AG04450 (cell line): ENCODE data around the gene SCUBE1. TPM values are rescaled to one million over a fixed set of nuclear protein-coding genes. Genes with fewer than 3 reads are reported as not detected.

Experiments used
- CTCF ChIA-PET: fragments of 300-600, 350-600 bp; formaldehyde crosslinking; extraction: SDS; loops from one replicate; lab custom pipeline; 2022; ENCODE audit warnings: antibody characterized with exemption, inconsistent platforms; lab: Charles Lee
- POLR2A ChIA-PET: fragments of 350-600 bp; formaldehyde crosslinking; extraction: SDS; loops from one replicate; lab custom pipeline; 2021; ENCODE audit warnings: antibody characterized with exemption, inconsistent platforms; lab: Yijun Ruan, JAX
- DNase-seq: peaks from one replicate; pipeline ENCODE4 v3.0.0-alpha.2; 2011; ENCODE audit warnings: low read depth, low spot score
- H3K27ac ChIP-seq: one replicate; pipeline ENCODE4 v1.5.1; 2012; ENCODE audit warnings: low read depth, low read length, control low read depth
- H3K27me3 ChIP-seq: one replicate; pipeline ENCODE4 v1.6.0; 2012; ENCODE audit warnings: low read length; ENCODE audit not compliant: control insufficient read depth, insufficient read depth
- H3K4me3 ChIP-seq: 2 replicates; pipeline ENCODE4 v1.5.1; 2011; ENCODE audit warnings: mild to moderate bottlenecking, low read depth, low read length, control low read depth
- H3K9me3 ChIP-seq: 2 replicates; pipeline ENCODE4 v1.5.1; 2012; ENCODE audit warnings: low read length; ENCODE audit not compliant: control insufficient read depth, insufficient read depth
- polyA plus RNA-seq: library from polyadenylated mRNA; depleted of rRNA; stranded (reverse); fragments of >200 nt; gene quantifications from 2 replicates; pipeline ENCODE4 v1.2.3, GENCODE V29; 2011
- TF ChIP-seq, protein P1 (sequence below): IDR thresholded peaks from 2 replicates; pipeline ENCODE4 v1.5.1; 2011; ENCODE audit warnings: low read depth, low read length, control low read depth, inconsistent platforms

Gene SCUBE1
- polyA plus RNA-seq, 1 experiment: not detected

- no peak overlapping the region for H3K4me3 ChIP-seq
- no peak for DNase-seq
- H3K27ac ChIP-seq: no peak overlapping the region
- ChIA-PET CTCF (interaction anchor here (0.6 to 1.4 kb wide), 2 partner anchors 69 to 228 kb away, joined by 3 to 7 read pairs; no protein-coding TSS in a partner anchor), POLR2A (no interaction called here)
- H3K27me3 ChIP-seq: peaks cover 5% of the 10 kb centered on the region
- TF ChIP-seq, protein P1, sequence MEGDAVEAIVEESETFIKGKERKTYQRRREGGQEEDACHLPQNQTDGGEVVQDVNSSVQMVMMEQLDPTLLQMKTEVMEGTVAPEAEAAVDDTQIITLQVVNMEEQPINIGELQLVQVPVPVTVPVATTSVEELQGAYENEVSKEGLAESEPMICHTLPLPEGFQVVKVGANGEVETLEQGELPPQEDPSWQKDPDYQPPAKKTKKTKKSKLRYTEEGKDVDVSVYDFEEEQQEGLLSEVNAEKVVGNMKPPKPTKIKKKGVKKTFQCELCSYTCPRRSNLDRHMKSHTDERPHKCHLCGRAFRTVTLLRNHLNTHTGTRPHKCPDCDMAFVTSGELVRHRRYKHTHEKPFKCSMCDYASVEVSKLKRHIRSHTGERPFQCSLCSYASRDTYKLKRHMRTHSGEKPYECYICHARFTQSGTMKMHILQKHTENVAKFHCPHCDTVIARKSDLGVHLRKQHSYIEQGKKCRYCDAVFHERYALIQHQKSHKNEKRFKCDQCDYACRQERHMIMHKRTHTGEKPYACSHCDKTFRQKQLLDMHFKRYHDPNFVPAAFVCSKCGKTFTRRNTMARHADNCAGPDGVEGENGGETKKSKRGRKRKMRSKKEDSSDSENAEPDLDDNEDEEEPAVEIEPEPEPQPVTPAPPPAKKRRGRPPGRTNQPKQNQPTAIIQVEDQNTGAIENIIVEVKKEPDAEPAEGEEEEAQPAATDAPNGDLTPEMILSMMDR: no peak
- no peaks in the 10 kb centered on the region for H3K9me3 ChIP-seq
Observed at GRCh38 chr22:43277091-43277490, 66.1 kb downstream of the SCUBE1 start.

DNA sequence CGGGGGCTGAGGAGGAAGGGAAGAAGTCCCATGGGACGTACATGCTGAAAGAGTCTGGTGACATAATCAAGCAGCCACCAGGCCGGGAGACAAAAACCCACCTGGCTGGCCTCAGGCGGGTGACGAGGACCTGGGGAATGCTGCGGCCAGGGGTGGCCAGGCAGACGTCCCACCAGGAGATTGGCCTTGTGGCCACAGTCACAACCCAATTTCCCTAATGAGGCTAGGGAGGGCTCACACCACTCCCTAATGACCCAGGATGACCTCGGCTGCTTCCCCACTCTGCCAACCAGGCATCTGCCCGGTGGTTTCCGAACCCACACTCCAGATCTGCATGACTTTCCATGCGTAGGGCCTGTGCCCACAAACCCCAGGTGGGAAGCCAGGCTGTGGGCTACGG is 66.9 kb downstream of the SCUBE1 start:
- H3K27ac ChIP-seq: no peak overlapping the region
- DNase-seq: no peak
- TF ChIP-seq, protein P1: no peak
- POLR2A ChIA-PET: no interaction called here
- H3K9me3 ChIP-seq: no peaks in the 10 kb centered on the region
- H3K4me3 ChIP-seq: no peak overlapping the region
- CTCF ChIA-PET: interaction anchor here (2.0 kb wide), 1 partner anchor 70 kb away, joined by 11 read pairs; no protein-coding TSS in a partner anchor
- peaks cover 5% of the 10 kb centered on the region for H3K27me3 ChIP-seq

DNA sequence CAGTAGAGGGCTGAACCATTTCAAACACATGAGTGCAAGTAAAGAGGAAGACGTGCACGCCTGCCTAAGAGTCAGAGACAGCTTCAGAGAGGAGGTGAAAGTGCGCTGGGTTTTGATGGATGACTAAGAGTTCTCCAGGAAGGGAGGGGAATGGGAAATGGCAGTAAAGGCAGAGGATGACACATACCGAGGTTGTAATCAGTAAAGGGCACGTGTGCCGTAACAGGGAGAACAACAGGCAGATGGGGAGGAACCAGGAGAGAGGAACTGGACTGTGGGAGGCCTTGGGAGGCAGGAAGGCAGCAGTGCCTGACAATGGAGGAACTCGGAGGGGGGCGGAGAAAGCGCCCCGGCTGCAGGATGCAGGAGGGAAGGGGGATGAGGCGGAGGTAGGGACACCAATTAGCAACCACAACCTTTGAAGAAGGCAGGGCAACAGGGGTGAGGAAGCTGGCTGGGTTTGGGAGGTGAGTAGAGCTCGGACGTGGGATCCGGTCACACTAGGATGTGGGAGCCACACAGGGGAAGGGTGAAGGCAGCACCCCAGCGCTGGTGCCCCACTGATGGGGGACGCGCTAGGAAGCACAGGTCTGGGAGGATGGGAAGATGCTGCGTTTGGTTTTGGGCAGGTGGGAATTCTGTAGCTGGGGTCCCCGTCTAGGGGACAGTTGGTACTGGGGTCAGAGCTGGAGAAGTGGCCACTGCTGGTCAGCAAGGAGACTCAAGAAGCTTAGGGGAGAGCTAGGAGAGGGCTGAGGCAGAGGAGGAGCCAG is 67.4 kb downstream of the SCUBE1 start:
- DNase-seq: no peak
- Histone ChIP-seq H3K27me3 (peaks cover 7% of the 10 kb centered on the region), H3K4me3 (no peak overlapping the region), H3K27ac (no peak overlapping the region), H3K9me3 (no peaks in the 10 kb centered on the region)
- CTCF ChIA-PET: interaction anchor here (0.7 to 2.0 kb wide), 2 partner anchors 44 to 71 kb away, joined by 3 to 11 read pairs; no protein-coding TSS in a partner anchor
- TF ChIP-seq, protein P1: no peak
- POLR2A ChIA-PET: no interaction called here

GRCh38 chr22:43274595-43275240 is 68.5 kb downstream of the SCUBE1 start:
- H3K27me3 ChIP-seq: peaks cover 13% of the 10 kb centered on the region
- no peak for DNase-seq
- H3K9me3 ChIP-seq: no peaks in the 10 kb centered on the region
- H3K4me3 ChIP-seq: no peak overlapping the region
- H3K27ac ChIP-seq: no peak overlapping the region
- TF ChIP-seq, protein P1: no peak
- POLR2A ChIA-PET: no interaction called here
- CTCF ChIA-PET: interaction anchor here (0.6 to 5.6 kb wide), 17 partner anchors 8 to 110 kb away, joined by 3 to 145 read pairs (median 6); no protein-coding TSS in a partner anchor
